ENCODE results near the gene NCOA1. TPM values are rescaled to one million over a fixed set of nuclear protein-coding genes. Genes with fewer than 3 reads are reported as not detected.

The NCOA1 gene
- total RNA-seq, 4 donors from 2014 or later = 42.3 to 66.9 (median 47.4) TPM

GRCh38 chr2:24739354-24740025, 248.4 kb downstream of the NCOA1 start:
- WGBS, 2 donors (ENCODE audit: low coverage in 1 of 2) = 80 to 90% methylated on average over 7 of the region's 7 CpGs
- H3K4me1 ChIP-seq = peaks cover 0 to 29% (median 5%) of the 10 kb centered on the region in 3 donors
- no peak overlapping the region for H3K27ac ChIP-seq
- TF ChIP-seq POLR2A (IDR thresholded peaks at IDR 0.05) (no peak), CTCF (IDR thresholded peaks at IDR 0.05) (no peak), EP300 (IDR thresholded peaks at IDR 0.05) (no peak), POLR2AphosphoS5 (IDR thresholded peaks at IDR 0.05) (no peak)
- H3K9me3 ChIP-seq = no peaks in the 10 kb centered on the region
- peaks cover 0 to 32% of the 10 kb centered on the region in 2 donors for H3K36me3 ChIP-seq
- ATAC-seq = no peak
- no peak overlapping the region for H3K4me3 ChIP-seq
- H3K27me3 ChIP-seq = no peaks in the 10 kb centered on the region

- Histone ChIP-seq H3K4me1 (peaks cover 0 to 29% (median 5%) of the 10 kb centered on the region in 3 donors), H3K27ac (no peak overlapping the region), H3K4me3 (no peak overlapping the region), H3K9me3 (no peaks in the 10 kb centered on the region), H3K36me3 (peaks cover 0 to 32% of the 10 kb centered on the region in 2 donors), H3K27me3 (no peaks in the 10 kb centered on the region)
- TF ChIP-seq POLR2AphosphoS5 (IDR thresholded peaks at IDR 0.05) (no peak), POLR2A (IDR thresholded peaks at IDR 0.05) (no peak), CTCF (IDR thresholded peaks at IDR 0.05) (no peak), EP300 (IDR thresholded peaks at IDR 0.05) (no peak)
- no peak for ATAC-seq
- WGBS, 2 donors (ENCODE audit: low coverage in 1 of 2) = 77 to 86% methylated on average over 1 of the region's 1 CpG
Observed at GRCh38 chr2:24740142-24740541, 249.1 kb downstream of the NCOA1 start.

- no peak for ATAC-seq
- TF ChIP-seq POLR2AphosphoS5 (IDR thresholded peaks at IDR 0.05) (no peak), CTCF (IDR thresholded peaks at IDR 0.05) (no peak), POLR2A (IDR thresholded peaks at IDR 0.05) (no peak), EP300 (IDR thresholded peaks at IDR 0.05) (no peak)
- H3K27me3 ChIP-seq = no peaks in the 10 kb centered on the region
- H3K9me3 ChIP-seq = no peaks in the 10 kb centered on the region
- 75 to 80% methylated on average over 1 of the region's 1 CpG for WGBS, 2 donors (ENCODE audit: low coverage in 1 of 2)
- H3K4me3 ChIP-seq = no peak overlapping the region
- peaks cover 0 to 26% (median 5%) of the 10 kb centered on the region in 3 donors for H3K4me1 ChIP-seq
- no peak overlapping the region for H3K27ac ChIP-seq
- H3K36me3 ChIP-seq = peaks cover 0 to 54% of the 10 kb centered on the region in 2 donors
Observed at GRCh38 chr2:24742730-24743129, 251.7 kb downstream of the NCOA1 start.

- H3K4me1 ChIP-seq = peaks cover 0 to 16% (median 0%) of the 10 kb centered on the region in 3 donors
- H3K27me3 ChIP-seq = no peaks in the 10 kb centered on the region
- 61 to 81% methylated on average over 3 of the region's 3 CpGs for WGBS, 2 donors (ENCODE audit: low coverage in 1 of 2)
- no peak overlapping the region for H3K27ac ChIP-seq
- H3K4me3 ChIP-seq = no peak overlapping the region
- no peak for TF ChIP-seq CTCF (IDR thresholded peaks at IDR 0.05)
- TF ChIP-seq EP300 (IDR thresholded peaks at IDR 0.05) = no peak
- TF ChIP-seq POLR2AphosphoS5 (IDR thresholded peaks at IDR 0.05) = no peak
- no peak for TF ChIP-seq POLR2A (IDR thresholded peaks at IDR 0.05)
- peaks cover 0 to 59% of the 10 kb centered on the region in 2 donors for H3K36me3 ChIP-seq
- H3K9me3 ChIP-seq = no peaks in the 10 kb centered on the region
- ATAC-seq = no peak
Observed at GRCh38 chr2:24743924-24744323, 252.9 kb downstream of the NCOA1 start.

- Histone ChIP-seq H3K27me3 (no peaks in the 10 kb centered on the region), H3K36me3 (peaks cover 0 to 61% of the 10 kb centered on the region in 2 donors), H3K4me1 (peaks cover 0 to 16% (median 0%) of the 10 kb centered on the region in 3 donors), H3K4me3 (no peak overlapping the region), H3K9me3 (no peaks in the 10 kb centered on the region), H3K27ac (no peak overlapping the region)
- no peak for TF ChIP-seq POLR2AphosphoS5 (IDR thresholded peaks at IDR 0.05)
- TF ChIP-seq CTCF (IDR thresholded peaks at IDR 0.05) = no peak
- TF ChIP-seq POLR2A (IDR thresholded peaks at IDR 0.05) = no peak
- TF ChIP-seq EP300 (IDR thresholded peaks at IDR 0.05) = no peak
- 50% methylated on average over 1 of the region's 1 CpG for WGBS, 2 donors (ENCODE audit: low coverage in 1 of 2)
- no peak for ATAC-seq
Observed at GRCh38 chr2:24744356-24744755, 253.3 kb downstream of the NCOA1 start.

Measured in gastroesophageal sphincter (tissue), 4 donors.